Adrenal gland (tissue), 5 donors: ENCODE results near the gene HNRNPC.

ENCODE experiments used
- CTCF ChIP-seq, 6 experiments: fragments of 450-650 bp in 4 of 6; fragments of 200-600 bp in 2 of 6; sonication (generic) in 1 of 6; IDR thresholded peaks; 1 replicate in 5 of 6; 2 replicates in 1 of 6; pipeline versions ENCODE4 v1.5.1 to v1.8.0; 2016 to 2021; ENCODE audit warnings: antibody characterized with exemption in 6 of 6, mild to moderate bottlenecking in 2 of 6, moderate library complexity in 1 of 6
- POLR2A ChIP-seq, 2 donors: fragments of 450-650 bp; IDR thresholded peaks; one replicate each; pipeline ENCODE4 v1.6.1; 2017; ENCODE audit warnings: antibody characterized with exemption in 2 of 2, mild to moderate bottlenecking in 2 of 2, moderate library complexity in 1 of 2
- donor health status: DM: no; HTN: no; CAD: no.

GRCh38 chr14:21309238-21309636 is 40.0 kb upstream of the HNRNPC start:
- TF ChIP-seq CTCF (IDR thresholded peaks at IDR 0.05) (no peak), POLR2A (IDR thresholded peaks at IDR 0.05) (no peak)
